SK-N-SH (cell line): Measurements from ENCODE around the gene TIAM1. TPM values are rescaled to one million over a fixed set of nuclear protein-coding genes. Genes with fewer than 3 reads are reported as not detected.

Source experiments
- CTCF ChIA-PET: fragments of 300-600, 350-600 bp; formaldehyde crosslinking; extraction: SDS; loops from one replicate; lab custom pipeline; 2021; lab: Yijun Ruan, JAX
- POLR2A ChIA-PET: fragments of 350-600 bp; sonication (Branson Sonifier 250); formaldehyde crosslinking; extraction: SDS; loops from one replicate; lab custom pipeline; 2020; ENCODE audit warnings: antibody characterized with exemption, inconsistent platforms; lab: Yijun Ruan, JAX
- DNase-seq: peaks from one replicate; pipeline ENCODE4 v3.0.0; 2012
- H2AFZ ChIP-seq: fragments of 200-600 bp; sonication (generic); 2 replicates; pipeline ENCODE4 v1.8.1; 2016; ENCODE audit warnings: antibody characterized with exemption, mild to moderate bottlenecking, low read depth
- H3F3A ChIP-seq: fragments of 200-600 bp; sonication (generic); replicated peaks from 2 replicates; pipeline ENCODE3; 2016; ENCODE audit warnings: antibody characterized with exemption, mild to moderate bottlenecking; ENCODE audit not compliant: insufficient read depth
- H3K27ac ChIP-seq, 2 experiments: fragments of 200-500 bp in 1 of 2; fragments of 200-600 bp in 1 of 2; sonication (Bioruptor generic) in 1 of 2; sonication (generic), shearing (Covaris generic) in 1 of 2; 2 replicates each; pipeline versions ENCODE4 v1.5.1 to v1.6.1; 2014 to 2016; ENCODE audit warnings: low read depth in 2 of 2, inconsistent platforms in 1 of 2, low read length in 1 of 2, mild to moderate bottlenecking in 1 of 2, mixed read lengths in 1 of 2
- H3K27me3 ChIP-seq: fragments of 200-600 bp; sonication (generic), shearing (Covaris generic); 2 replicates; pipeline ENCODE4 v1.6.1; 2016; ENCODE audit warnings: mixed run types; ENCODE audit not compliant: insufficient read depth
- H3K36me3 ChIP-seq, 2 experiments: fragments of 200-500 bp in 1 of 2; fragments of 200-600 bp in 1 of 2; sonication (Bioruptor generic) in 1 of 2; sonication (generic) in 1 of 2; replicated peaks in 1 of 2; 2 replicates each; pipeline versions ENCODE3 to v1.5.1; 2014 to 2016; ENCODE audit warnings: low read length in 1 of 2, mild to moderate bottlenecking in 1 of 2; ENCODE audit not compliant: insufficient read depth in 2 of 2, control insufficient read depth in 1 of 2
- H3K4me1 ChIP-seq, 2 experiments: fragments of 200-500 bp in 1 of 2; fragments of 200-600 bp in 1 of 2; sonication (Bioruptor generic) in 1 of 2; sonication (generic), shearing (Covaris generic) in 1 of 2; 2 replicates each; pipeline versions ENCODE4 v1.5.1 to v1.6.1; 2014 to 2016; ENCODE audit warnings: low read depth in 1 of 2, low read length in 1 of 2, mixed run types in 1 of 2; ENCODE audit not compliant: insufficient read depth in 2 of 2, control insufficient read depth in 1 of 2
- H3K4me2 ChIP-seq: fragments of 200-600 bp; sonication (generic), shearing (Covaris generic); 2 replicates; pipeline ENCODE4 v1.6.1; 2017; ENCODE audit warnings: mixed run types
- H3K4me3 ChIP-seq, 2 experiments: fragments of 200-500 bp in 1 of 2; fragments of 200-600 bp in 1 of 2; sonication (Bioruptor generic) in 1 of 2; sonication (generic), shearing (Covaris generic) in 1 of 2; 2 replicates each; pipeline versions ENCODE4 v1.5.1 to v1.8.1; 2014 to 2016; ENCODE audit warnings: low read depth in 2 of 2, inconsistent platforms in 1 of 2, low read length in 1 of 2, mild to moderate bottlenecking in 1 of 2, mixed read lengths in 1 of 2, moderate library complexity in 1 of 2
- H3K79me2 ChIP-seq: fragments of 200-600 bp; sonication (generic); 2 replicates; pipeline ENCODE4 v1.8.1; 2017; ENCODE audit warnings: mild to moderate bottlenecking; ENCODE audit not compliant: insufficient read depth
- H3K9ac ChIP-seq: fragments of 200-600 bp; sonication (generic); 2 replicates; pipeline ENCODE4 v1.6.1; 2017; ENCODE audit warnings: mixed run types
- H3K9me2 ChIP-seq: fragments of 200-600 bp; sonication (generic); 2 replicates; pipeline ENCODE4 v1.6.1; 2017; ENCODE audit warnings: mixed run types
- H3K9me3 ChIP-seq: fragments of 200-600 bp; sonication (generic); 2 replicates; pipeline ENCODE4 v1.6.1; 2017; ENCODE audit warnings: mixed run types, mild to moderate bottlenecking, moderate library complexity
- H4K20me1 ChIP-seq: fragments of 200-600 bp; sonication (generic); 2 replicates; pipeline ENCODE4 v1.6.1; 2017; ENCODE audit warnings: mild to moderate bottlenecking, mixed run types; ENCODE audit not compliant: insufficient read depth
- CTCF ChIP-seq: fragments of 200-600 bp; sonication (generic); IDR thresholded peaks from 2 replicates; pipeline ENCODE4 v1.6.1; 2017; ENCODE audit warnings: antibody characterized with exemption, mild to moderate bottlenecking, moderate library complexity
- ELF1 ChIP-seq: IDR thresholded peaks from 2 replicates; pipeline ENCODE4 v1.4.0; 2012
- EZH2phosphoT487 ChIP-seq: fragments of 200-600 bp; sonication (generic); IDR thresholded peaks from 2 replicates; pipeline ENCODE4 v1.6.1; 2017; ENCODE audit warnings: low read depth, mixed run types, mild to moderate bottlenecking, antibody characterized with exemption, moderate library complexity, borderline replicate concordance
- FOSL2 ChIP-seq: IDR thresholded peaks from 2 replicates; pipeline ENCODE4 v1.4.0; 2012; ENCODE audit warnings: low read depth, mild to moderate bottlenecking, moderate library complexity, borderline replicate concordance
- GATA2 ChIP-seq: sonication (generic); formaldehyde crosslinking; IDR thresholded peaks from 2 replicates; pipeline ENCODE4 v1.5.0; 2020; ENCODE audit warnings: mild to moderate bottlenecking, missing genetic modification reagents
- IRF3 ChIP-seq: fragments of 150-350 bp; IDR thresholded peaks from 2 replicates; pipeline ENCODE4 v1.6.1; 2016; ENCODE audit warnings: mild to moderate bottlenecking, low read depth, low read length
- MXI1 ChIP-seq: IDR thresholded peaks from 2 replicates; pipeline ENCODE4 v1.6.1; 2012; ENCODE audit warnings: mild to moderate bottlenecking, low read depth, low read length, improper control_type of control experiment
- NFIC ChIP-seq: IDR thresholded peaks from 2 replicates; pipeline ENCODE4 v1.4.0; 2012; ENCODE audit warnings: borderline replicate concordance
- POLR2AphosphoS5 ChIP-seq: IDR thresholded peaks from 2 replicates; pipeline ENCODE4 v1.6.1; 2012; ENCODE audit warnings: low read depth, low read length
- RCOR1 ChIP-seq: fragments of 150-350 bp; IDR thresholded peaks from 2 replicates; pipeline ENCODE4 v1.6.1; 2017; ENCODE audit warnings: antibody characterized with exemption, low read length
- REST ChIP-seq: IDR thresholded peaks from 2 replicates; pipeline ENCODE4 v1.6.1; 2012; ENCODE audit warnings: mild to moderate bottlenecking, low read depth, low read length, moderate library complexity
- RXRA ChIP-seq: IDR thresholded peaks from 2 replicates; pipeline ENCODE4 v1.4.0; 2012; ENCODE audit warnings: low read depth, mild to moderate bottlenecking, borderline replicate concordance
- SMC3 ChIP-seq: IDR thresholded peaks from 2 replicates; pipeline ENCODE4 v1.6.1; 2012; ENCODE audit warnings: low read depth, low read length, improper control_type of control experiment
- TEAD4 ChIP-seq: IDR thresholded peaks from 2 replicates; pipeline ENCODE4 v1.4.0; 2012; ENCODE audit warnings: mild to moderate bottlenecking, borderline replicate concordance; ENCODE audit not compliant: insufficient read depth
- USF2 ChIP-seq: fragments of 150-350 bp; IDR thresholded peaks from 2 replicates; pipeline ENCODE4 v1.6.1; 2017; ENCODE audit warnings: antibody characterized with exemption, low read length, low read depth, borderline replicate concordance
- YY1 ChIP-seq: IDR thresholded peaks from 2 replicates; pipeline ENCODE4 v1.4.0; 2012; ENCODE audit warnings: low read depth, mild to moderate bottlenecking
- WGBS: methylation state at CpG from one replicate; pipeline ENCODE4 v1.1.6; 2017; ENCODE audit warnings: low lambda C conversion rate; 5-methylcytosine and 5-hydroxymethylcytosine counted together
- polyA plus RNA-seq, 3 experiments: library from polyadenylated mRNA; depleted of rRNA; stranded (reverse); fragments of >200 nt; gene quantifications; 2 replicates each; pipeline ENCODE4 v1.2.3, GENCODE V29; 2012

Gene TIAM1
- polyA plus RNA-seq, 1 of the 3 experiments (the other 2 are of a cell fraction): 1.7 TPM

GRCh38 chr21:31340942-31341487 lies 3.0 kb downstream of the TIAM1 start:
- 79% methylated on average over 4 of the region's 4 CpGs for WGBS
- peaks cover 21% of the 10 kb centered on the region; the same call in 1 of the 2 replicates for H3K27me3 ChIP-seq
- CTCF ChIA-PET: interaction anchor here (3.4 kb wide), 1 partner anchor 240 kb away, joined by 21 read pairs; no protein-coding TSS in a partner anchor

More at GRCh38 chr21:31340942-31341487, 3.0 kb downstream of the TIAM1 start:
- Histone ChIP-seq H3K36me3 (no peaks in the 10 kb centered on the region), H4K20me1 (no peaks in the 10 kb centered on the region), H3K4me3 (no peak overlapping the region), H3K79me2 (no peaks in the 10 kb centered on the region), H3K27ac (no peak overlapping the region), H3K9me2 (no peaks in the 10 kb centered on the region), H3K9ac (no peak overlapping the region), H3K4me2 (no peak overlapping the region), H3K4me1 (peaks cover 3 to 13% of the 10 kb centered on the region in 2 experiments; a peak in 2 of 4 replicates), H2AFZ (no peak overlapping the region), H3K9me3 (no peaks in the 10 kb centered on the region), H3F3A (peaks cover 1% of the 10 kb centered on the region)
- no peak for DNase-seq
- TF ChIP-seq SMC3: no peak
- no peak for TF ChIP-seq GATA2
- TF ChIP-seq POLR2AphosphoS5: no peak
- TF ChIP-seq MXI1: no peak
- TF ChIP-seq TEAD4: no peak
- no peak for TF ChIP-seq NFIC
- TF ChIP-seq CTCF: no peak
- TF ChIP-seq ELF1: no peak
- TF ChIP-seq EZH2phosphoT487: no peak
- no peak for TF ChIP-seq FOSL2
- TF ChIP-seq USF2: no peak
- no peak for TF ChIP-seq RCOR1
- no peak for TF ChIP-seq IRF3
- TF ChIP-seq YY1: no peak
- no peak for TF ChIP-seq RXRA
- TF ChIP-seq REST: no peak
- POLR2A ChIA-PET: no interaction called here
